Measurements from ENCODE around the gene NIM1K.

The NIM1K gene

GRCh38 chr5:43203373-43203772 is 11.3 kb downstream of the NIM1K start:
- H3K36me3 ChIP-seq (ENCODE audit: control insufficient read depth, insufficient read depth, low read length): no peaks in the 10 kb centered on the region
- no peak overlapping the region for H3K27ac ChIP-seq (ENCODE audit: insufficient read depth, low read depth, low read length, poor library complexity, severe bottlenecking)
- H3K4me1 ChIP-seq (ENCODE audit: control insufficient read depth, insufficient read depth, low read length): no peaks in the 10 kb centered on the region
- no peaks in the 10 kb centered on the region for H3K9me3 ChIP-seq (ENCODE audit: control insufficient read depth, low read length)
- no peaks in the 10 kb centered on the region for H3K27me3 ChIP-seq (ENCODE audit: control insufficient read depth, insufficient read depth, low read length, poor library complexity, severe bottlenecking)
- H3K4me3 ChIP-seq (ENCODE audit: insufficient read depth, low read depth, low read length): no peak overlapping the region
- WGBS, 2 experiments: 91 to 93% methylated on average over 5 of the region's 5 CpGs

GRCh38 chr5:43204958-43205357 is 12.9 kb downstream of the NIM1K start:
- WGBS, 2 experiments: 92% methylated on average over 2 of the region's 2 CpGs
- H3K27ac ChIP-seq (ENCODE audit: insufficient read depth, low read depth, low read length, poor library complexity, severe bottlenecking): no peak overlapping the region
- H3K36me3 ChIP-seq (ENCODE audit: control insufficient read depth, insufficient read depth, low read length): no peaks in the 10 kb centered on the region
- no peaks in the 10 kb centered on the region for H3K4me1 ChIP-seq (ENCODE audit: control insufficient read depth, insufficient read depth, low read length)
- no peaks in the 10 kb centered on the region for H3K9me3 ChIP-seq (ENCODE audit: control insufficient read depth, low read length)
- no peaks in the 10 kb centered on the region for H3K27me3 ChIP-seq (ENCODE audit: control insufficient read depth, insufficient read depth, low read length, poor library complexity, severe bottlenecking)
- no peak overlapping the region for H3K4me3 ChIP-seq (ENCODE audit: insufficient read depth, low read depth, low read length)

- Histone ChIP-seq H3K9me3 (ENCODE audit: control insufficient read depth, low read length) (no peaks in the 10 kb centered on the region), H3K27me3 (ENCODE audit: control insufficient read depth, insufficient read depth, low read length, poor library complexity, severe bottlenecking) (no peaks in the 10 kb centered on the region), H3K4me1 (ENCODE audit: control insufficient read depth, insufficient read depth, low read length) (no peaks in the 10 kb centered on the region), H3K4me3 (ENCODE audit: insufficient read depth, low read depth, low read length) (no peak overlapping the region), H3K27ac (ENCODE audit: insufficient read depth, low read depth, low read length, poor library complexity, severe bottlenecking) (no peak overlapping the region), H3K36me3 (ENCODE audit: control insufficient read depth, insufficient read depth, low read length) (no peaks in the 10 kb centered on the region)
- 94 to 95% methylated on average over 4 of the region's 4 CpGs for WGBS, 2 experiments
Observed at GRCh38 chr5:43207601-43208000, 15.6 kb downstream of the NIM1K start.

- H3K27me3 ChIP-seq (ENCODE audit: control insufficient read depth, insufficient read depth, low read length, poor library complexity, severe bottlenecking): no peaks in the 10 kb centered on the region
- 17 to 46% methylated on average over 1 of the region's 1 CpG for WGBS, 2 experiments
- H3K36me3 ChIP-seq (ENCODE audit: control insufficient read depth, insufficient read depth, low read length): no peaks in the 10 kb centered on the region
- H3K4me1 ChIP-seq (ENCODE audit: control insufficient read depth, insufficient read depth, low read length): no peaks in the 10 kb centered on the region
- no peak overlapping the region for H3K27ac ChIP-seq (ENCODE audit: insufficient read depth, low read depth, low read length, poor library complexity, severe bottlenecking)
- H3K4me3 ChIP-seq (ENCODE audit: insufficient read depth, low read depth, low read length): no peak overlapping the region
- no peaks in the 10 kb centered on the region for H3K9me3 ChIP-seq (ENCODE audit: control insufficient read depth, low read length)
Observed at GRCh38 chr5:43208658-43209057, 16.6 kb downstream of the NIM1K start.

- Histone ChIP-seq H3K27ac (ENCODE audit: insufficient read depth, low read depth, low read length, poor library complexity, severe bottlenecking) (no peak overlapping the region), H3K9me3 (ENCODE audit: control insufficient read depth, low read length) (no peaks in the 10 kb centered on the region), H3K27me3 (ENCODE audit: control insufficient read depth, insufficient read depth, low read length, poor library complexity, severe bottlenecking) (no peaks in the 10 kb centered on the region), H3K36me3 (ENCODE audit: control insufficient read depth, insufficient read depth, low read length) (no peaks in the 10 kb centered on the region), H3K4me1 (ENCODE audit: control insufficient read depth, insufficient read depth, low read length) (no peaks in the 10 kb centered on the region), H3K4me3 (ENCODE audit: insufficient read depth, low read depth, low read length) (no peak overlapping the region)
- 84 to 86% methylated on average over 4 of the region's 4 CpGs for WGBS, 2 experiments
Observed at GRCh38 chr5:43209060-43209459, 17.0 kb downstream of the NIM1K start.

- 87 to 92% methylated on average over 5 of the region's 5 CpGs for WGBS, 2 experiments
- no peaks in the 10 kb centered on the region for H3K27me3 ChIP-seq (ENCODE audit: control insufficient read depth, insufficient read depth, low read length, poor library complexity, severe bottlenecking)
- H3K4me3 ChIP-seq (ENCODE audit: insufficient read depth, low read depth, low read length): no peak overlapping the region
- H3K4me1 ChIP-seq (ENCODE audit: control insufficient read depth, insufficient read depth, low read length): no peaks in the 10 kb centered on the region
- no peaks in the 10 kb centered on the region for H3K36me3 ChIP-seq (ENCODE audit: control insufficient read depth, insufficient read depth, low read length)
- H3K27ac ChIP-seq (ENCODE audit: insufficient read depth, low read depth, low read length, poor library complexity, severe bottlenecking): no peak overlapping the region
- H3K9me3 ChIP-seq (ENCODE audit: control insufficient read depth, low read length): no peaks in the 10 kb centered on the region
Observed at GRCh38 chr5:43209833-43210232, 17.8 kb downstream of the NIM1K start.

- no peak overlapping the region for H3K4me3 ChIP-seq (ENCODE audit: insufficient read depth, low read depth, low read length)
- H3K4me1 ChIP-seq (ENCODE audit: control insufficient read depth, insufficient read depth, low read length): no peaks in the 10 kb centered on the region
- WGBS, 2 experiments: 83 to 96% methylated on average over 6 of the region's 6 CpGs
- H3K9me3 ChIP-seq (ENCODE audit: control insufficient read depth, low read length): no peaks in the 10 kb centered on the region
- no peaks in the 10 kb centered on the region for H3K27me3 ChIP-seq (ENCODE audit: control insufficient read depth, insufficient read depth, low read length, poor library complexity, severe bottlenecking)
- no peaks in the 10 kb centered on the region for H3K36me3 ChIP-seq (ENCODE audit: control insufficient read depth, insufficient read depth, low read length)
- H3K27ac ChIP-seq (ENCODE audit: insufficient read depth, low read depth, low read length, poor library complexity, severe bottlenecking): no peak overlapping the region
Observed at GRCh38 chr5:43210570-43210969, 18.5 kb downstream of the NIM1K start.

- Histone ChIP-seq H3K27me3 (ENCODE audit: control insufficient read depth, insufficient read depth, low read length, poor library complexity, severe bottlenecking) (no peaks in the 10 kb centered on the region), H3K9me3 (ENCODE audit: control insufficient read depth, low read length) (no peaks in the 10 kb centered on the region), H3K27ac (ENCODE audit: insufficient read depth, low read depth, low read length, poor library complexity, severe bottlenecking) (no peak overlapping the region), H3K4me3 (ENCODE audit: insufficient read depth, low read depth, low read length) (no peak overlapping the region), H3K4me1 (ENCODE audit: control insufficient read depth, insufficient read depth, low read length) (no peaks in the 10 kb centered on the region), H3K36me3 (ENCODE audit: control insufficient read depth, insufficient read depth, low read length) (no peaks in the 10 kb centered on the region)
- 86 to 87% methylated on average over 2 of the region's 2 CpGs for WGBS, 2 experiments
Observed at GRCh38 chr5:43213951-43214350, 21.9 kb downstream of the NIM1K start.

- H3K27me3 ChIP-seq (ENCODE audit: control insufficient read depth, insufficient read depth, low read length, poor library complexity, severe bottlenecking): no peaks in the 10 kb centered on the region
- WGBS, 2 experiments: 89 to 92% methylated on average over 11 of the region's 11 CpGs
- H3K4me1 ChIP-seq (ENCODE audit: control insufficient read depth, insufficient read depth, low read length): no peaks in the 10 kb centered on the region
- H3K4me3 ChIP-seq (ENCODE audit: insufficient read depth, low read depth, low read length): no peak overlapping the region
- H3K27ac ChIP-seq (ENCODE audit: insufficient read depth, low read depth, low read length, poor library complexity, severe bottlenecking): no peak overlapping the region
- H3K9me3 ChIP-seq (ENCODE audit: control insufficient read depth, low read length): no peaks in the 10 kb centered on the region
- no peaks in the 10 kb centered on the region for H3K36me3 ChIP-seq (ENCODE audit: control insufficient read depth, insufficient read depth, low read length)
Observed at GRCh38 chr5:43215073-43215631, 23.1 kb downstream of the NIM1K start.

GRCh38 chr5:43216941-43217340 is 24.9 kb downstream of the NIM1K start:
- Histone ChIP-seq H3K36me3 (ENCODE audit: control insufficient read depth, insufficient read depth, low read length) (no peaks in the 10 kb centered on the region), H3K27me3 (ENCODE audit: control insufficient read depth, insufficient read depth, low read length, poor library complexity, severe bottlenecking) (no peaks in the 10 kb centered on the region), H3K4me3 (ENCODE audit: insufficient read depth, low read depth, low read length) (no peak overlapping the region), H3K27ac (ENCODE audit: insufficient read depth, low read depth, low read length, poor library complexity, severe bottlenecking) (no peak overlapping the region), H3K9me3 (ENCODE audit: control insufficient read depth, low read length) (no peaks in the 10 kb centered on the region), H3K4me1 (ENCODE audit: control insufficient read depth, insufficient read depth, low read length) (no peaks in the 10 kb centered on the region)
- WGBS, 2 experiments: 85% methylated on average over 1 of the region's 2 CpGs; no CpG with 5 or more reads in 1 of the 2 experiments

GRCh38 chr5:43219120-43219519 is 27.1 kb downstream of the NIM1K start:
- Histone ChIP-seq H3K9me3 (ENCODE audit: control insufficient read depth, low read length) (no peaks in the 10 kb centered on the region), H3K4me1 (ENCODE audit: control insufficient read depth, insufficient read depth, low read length) (no peaks in the 10 kb centered on the region), H3K36me3 (ENCODE audit: control insufficient read depth, insufficient read depth, low read length) (no peaks in the 10 kb centered on the region), H3K27ac (ENCODE audit: insufficient read depth, low read depth, low read length, poor library complexity, severe bottlenecking) (no peak overlapping the region), H3K4me3 (ENCODE audit: insufficient read depth, low read depth, low read length) (no peak overlapping the region), H3K27me3 (ENCODE audit: control insufficient read depth, insufficient read depth, low read length, poor library complexity, severe bottlenecking) (no peaks in the 10 kb centered on the region)
- WGBS, 2 experiments: 100% methylated on average over 1 of the region's 1 CpG

All from ectodermal cell (in vitro differentiated cells).